GM21360 (cell line): Measurements from ENCODE around the gene PTPN22.

Experiments
- ATAC-seq: cut with Tn5 transposase; IDR thresholded peaks from one replicate; pipeline ENCODE4 v1.9.1; 2021; ENCODE audit warnings: mild to moderate bottlenecking, moderate library complexity; ENCODE audit not compliant: unreplicated experiment

Gene PTPN22

DNA sequence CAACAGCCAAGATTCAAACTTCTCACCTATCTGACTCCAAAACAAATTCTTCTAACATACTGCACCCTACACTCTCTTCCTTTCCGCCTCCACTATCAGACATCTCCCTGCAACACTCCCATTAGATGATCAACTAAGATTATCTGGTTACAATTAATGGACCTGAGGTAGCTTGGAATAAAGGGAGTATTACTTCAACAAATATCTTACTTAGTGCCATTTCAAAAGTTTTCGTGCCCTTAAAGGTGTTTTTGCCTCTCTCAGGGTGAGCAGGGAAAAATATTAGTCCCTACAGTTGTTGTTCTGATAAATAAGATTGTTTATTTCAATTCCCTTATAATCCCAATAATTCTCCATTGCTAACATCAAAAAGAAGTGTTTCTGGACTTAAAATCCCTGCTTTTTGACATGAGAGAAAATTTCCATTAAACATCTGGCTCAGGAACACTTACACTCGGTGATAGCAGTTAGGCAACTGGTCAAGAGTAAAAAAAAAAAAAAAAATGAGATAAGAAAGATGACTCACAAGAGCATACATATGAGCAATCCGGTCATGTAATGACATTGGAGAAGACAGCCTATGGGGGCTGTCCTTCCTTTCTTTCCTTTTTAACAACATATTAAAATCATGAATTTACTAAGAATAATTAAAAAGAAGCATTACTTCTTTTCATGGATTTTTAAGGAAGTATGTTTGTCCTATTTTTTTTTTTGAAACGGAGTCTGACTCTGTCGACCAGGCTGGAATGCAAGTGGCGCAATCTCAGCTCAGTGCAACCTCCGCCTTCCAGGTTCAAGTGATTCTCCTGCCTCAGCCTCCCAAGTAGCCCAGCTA lies 66.9 kb downstream of the PTPN22 start:
- ATAC-seq: no peak

- ATAC-seq: no peak
Measured at GRCh38 chr1:113802367-113803007, 69.0 kb downstream of the PTPN22 start.

GRCh38 chr1:113800487-113800886 lies 71.0 kb downstream of the PTPN22 start:
- ATAC-seq: no peak

GRCh38 chr1:113797472-113797871 lies 74.0 kb downstream of the PTPN22 start:
- no peak for ATAC-seq

- ATAC-seq: no peak
Measured at GRCh38 chr1:113793878-113794834, 77.4 kb downstream of the PTPN22 start.

DNA sequence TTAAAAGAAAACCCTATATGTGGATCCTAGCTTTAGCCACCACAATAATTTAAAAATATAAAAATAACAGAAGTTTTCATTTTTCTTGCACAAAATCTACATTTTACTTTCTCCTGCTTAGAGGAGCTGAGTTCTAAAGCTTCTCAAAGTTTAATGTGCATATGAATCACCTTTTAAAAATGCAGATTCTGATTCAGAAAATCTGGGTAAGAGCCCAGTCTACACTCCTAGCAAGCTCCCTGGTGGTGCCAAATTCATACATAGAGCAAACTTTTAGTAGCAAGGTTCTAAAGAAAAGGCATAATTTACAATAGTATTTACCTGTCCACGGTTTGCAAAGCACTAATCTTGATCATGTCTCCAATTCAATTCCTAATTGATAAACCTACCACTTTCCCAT lies 78.5 kb downstream of the PTPN22 start:
- no peak for ATAC-seq

DNA sequence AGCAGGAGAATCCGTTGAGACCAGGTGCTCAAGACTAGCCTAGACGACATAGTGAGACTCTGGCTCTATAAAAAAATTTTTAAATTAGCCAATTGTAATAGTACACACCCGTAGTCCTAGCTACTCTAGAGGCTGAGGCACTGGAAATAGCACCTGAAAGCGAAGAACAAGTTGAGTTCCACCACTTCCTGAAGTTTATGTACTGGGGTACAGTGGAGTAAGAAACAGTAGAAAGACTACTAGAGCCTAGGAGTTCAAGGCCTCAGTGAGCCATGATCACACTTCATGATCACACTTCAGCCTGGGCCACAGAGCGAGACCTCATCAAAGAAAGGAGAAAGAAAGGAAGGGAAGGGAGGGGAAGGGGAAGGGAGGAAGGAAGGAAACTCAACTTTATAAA lies 79.0 kb downstream of the PTPN22 start:
- no peak for ATAC-seq

GRCh38 chr1:113788802-113789201 lies 82.7 kb downstream of the PTPN22 start:
- no peak for ATAC-seq

GRCh38 chr1:113787663-113788062 lies 83.8 kb downstream of the PTPN22 start:
- no peak for ATAC-seq

DNA sequence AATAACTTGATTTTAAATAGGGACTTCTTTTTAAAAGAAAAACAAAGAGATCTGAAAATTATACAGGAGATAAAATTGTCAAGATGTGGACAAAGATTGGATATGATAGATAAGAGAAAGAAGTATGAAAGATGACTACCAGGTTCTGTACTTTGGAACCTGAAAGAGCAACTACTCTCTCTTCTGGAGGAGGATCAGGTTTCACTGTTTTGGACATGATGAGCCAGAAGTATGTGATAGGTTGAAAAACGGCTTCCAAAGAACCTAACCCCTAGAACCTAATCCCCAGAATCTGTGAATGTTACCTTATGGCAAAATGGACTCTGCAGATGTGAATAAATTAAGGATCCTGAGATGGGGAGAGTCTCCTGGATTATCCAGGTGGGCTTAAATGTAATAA lies 85.4 kb downstream of the PTPN22 start:
- ATAC-seq: no peak

- ATAC-seq: peak; percentile 59
Measured at GRCh38 chr1:113784104-113784779, 87.3 kb downstream of the PTPN22 start.

- peak; percentile 52 for ATAC-seq
Measured at GRCh38 chr1:113783254-113784103, 88.0 kb downstream of the PTPN22 start.

DNA sequence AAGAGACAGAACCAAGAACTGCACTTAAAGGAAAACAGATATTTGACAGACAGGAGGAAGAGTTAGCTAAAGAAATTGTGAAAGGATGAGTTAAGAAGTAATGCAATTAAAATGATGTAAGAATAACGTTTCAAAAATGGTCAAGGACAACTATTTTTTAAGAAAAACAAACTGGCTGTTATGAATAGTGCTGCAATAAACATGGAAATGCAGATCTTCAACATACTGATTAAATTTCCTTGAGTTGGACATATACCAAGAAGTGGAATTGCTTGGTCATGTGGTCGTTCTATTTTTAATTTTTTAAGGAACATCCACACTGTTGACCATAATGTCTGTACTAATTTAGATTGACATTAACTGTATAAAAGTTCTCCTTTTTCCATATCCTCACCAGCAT lies 89.1 kb downstream of the PTPN22 start:
- no peak for ATAC-seq

- no peak for ATAC-seq
Measured at GRCh38 chr1:113780374-113781146, 91.0 kb downstream of the PTPN22 start.

DNA sequence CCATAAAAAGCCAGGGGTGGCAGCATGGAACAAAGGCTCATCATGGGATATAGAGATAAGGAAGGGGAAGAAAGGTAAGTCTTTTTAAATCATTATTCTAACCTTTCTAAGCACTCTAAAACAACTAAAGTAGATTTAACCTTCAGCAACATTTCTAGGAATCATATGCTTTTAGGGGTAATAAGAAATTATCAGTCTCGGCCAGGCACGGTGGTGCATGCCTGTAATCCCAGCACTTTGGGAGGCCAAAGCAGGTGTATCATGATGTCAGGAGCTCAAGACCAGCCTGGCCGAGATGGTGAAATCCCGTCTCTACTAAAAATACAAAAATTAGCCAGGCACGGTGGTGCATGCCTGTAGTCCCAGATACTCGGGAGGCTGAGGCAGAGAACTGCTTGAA lies 92.0 kb downstream of the PTPN22 start:
- ATAC-seq: no peak

DNA sequence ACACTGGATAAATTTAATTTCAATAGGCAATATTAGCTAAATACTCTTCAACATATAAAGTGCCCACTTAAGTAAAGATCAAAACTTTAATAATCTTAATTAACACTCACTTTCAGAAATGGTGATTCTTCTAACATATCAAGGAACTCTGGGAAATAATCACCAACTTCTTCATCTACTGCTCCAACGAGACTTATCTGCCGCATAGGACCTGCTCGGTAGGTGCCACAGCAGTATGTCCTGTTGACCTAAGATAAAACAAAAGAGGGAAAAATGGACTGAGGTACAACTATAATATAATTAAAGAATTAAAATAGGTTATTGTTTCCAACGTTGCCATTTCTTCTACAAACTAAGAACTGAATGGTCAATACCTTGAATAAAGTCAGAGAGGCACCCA lies 94.0 kb downstream of the PTPN22 start:
- no peak for ATAC-seq

DNA sequence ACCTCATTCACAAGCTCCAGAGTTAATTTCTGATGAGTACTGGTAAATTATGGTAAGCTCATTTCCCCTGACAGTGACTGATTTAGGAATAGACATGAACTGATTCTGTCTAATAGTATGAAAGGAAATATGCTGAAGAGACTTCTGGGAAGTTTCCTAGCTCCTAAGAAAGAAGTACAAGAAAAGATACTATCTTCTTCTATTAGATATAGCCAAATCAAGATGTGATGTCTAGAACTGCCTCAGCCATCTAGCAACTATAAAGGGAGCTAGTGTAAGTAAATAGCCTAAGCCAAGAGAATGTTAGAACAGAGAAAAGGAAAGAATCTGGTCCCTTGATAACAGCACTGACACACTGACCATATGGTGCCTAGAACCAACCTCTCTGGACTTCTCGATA lies 101.5 kb downstream of the PTPN22 start:
- no peak for ATAC-seq

DNA sequence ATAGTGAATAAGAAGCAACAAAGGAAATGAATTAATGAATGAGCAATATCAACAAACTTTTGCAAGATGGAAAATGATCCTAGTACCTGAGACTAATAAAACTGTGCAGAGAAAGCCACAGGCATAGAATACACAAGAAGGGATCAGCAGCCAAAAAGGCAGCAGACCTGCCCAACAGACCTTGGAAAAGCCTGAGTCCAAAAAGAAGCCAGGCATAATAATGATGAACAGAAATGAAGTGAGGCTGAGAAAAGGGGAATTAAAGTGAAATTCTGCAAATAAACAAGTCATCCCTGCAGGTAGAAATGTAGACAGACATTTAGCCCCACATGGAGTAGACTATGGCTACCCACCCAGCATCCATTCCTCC lies 101.9 kb downstream of the PTPN22 start:
- no peak for ATAC-seq

DNA sequence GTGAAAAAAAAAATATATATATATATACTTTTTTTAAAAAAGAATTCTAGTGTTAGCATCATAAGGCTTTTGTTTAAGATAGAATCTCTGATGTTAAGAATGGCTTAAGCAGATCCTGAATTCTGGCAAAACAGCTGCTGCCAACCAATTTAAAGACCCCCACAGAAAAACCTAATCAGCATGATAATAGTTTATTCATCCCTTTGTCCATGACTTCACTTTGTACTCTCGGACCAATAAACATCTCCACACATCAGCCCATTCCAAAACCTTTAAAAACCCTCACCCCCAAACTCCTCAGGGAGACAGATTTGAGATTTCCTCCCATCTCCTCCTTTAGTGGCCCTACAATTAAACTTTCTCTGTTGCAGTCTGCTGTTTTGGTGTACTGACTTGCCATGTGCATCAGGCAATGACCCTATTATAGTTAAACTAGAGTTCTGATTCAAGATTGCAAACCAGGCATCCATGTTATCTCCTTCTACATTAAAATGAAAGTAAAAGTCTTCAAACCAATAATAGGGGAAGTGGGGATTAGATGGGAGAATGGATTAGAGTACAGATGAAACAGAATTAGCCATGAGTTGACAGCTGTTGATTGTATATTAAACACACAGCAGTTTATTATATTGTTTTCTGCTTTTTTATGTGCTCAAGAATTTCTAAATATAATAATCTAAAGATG lies 102.5 kb downstream of the PTPN22 start:
- ATAC-seq: no peak
